GM18526 (cell line): ENCODE data around the gene DENND4B.

Source experiments
- POLR2A ChIP-seq: IDR thresholded peaks from 3 replicates; pipeline ENCODE4 v1.6.1; 2011; ENCODE audit not compliant: insufficient read length; ENCODE audit errors: extremely low read depth

The DENND4B gene

GRCh38 chr1:153880962-153881361 lies 65.6 kb downstream of the DENND4B start:
- TF ChIP-seq POLR2A: no peak

- TF ChIP-seq POLR2A: no peak
These were observed 66.5 kb downstream of the DENND4B start for GRCh38 chr1:153880024-153880423.
